UCSD-AML1 (cell line): ENCODE results near the gene TBCA.
A peak's percentile ranks its signal among the peaks of the same experiment; 100 is the strongest.
"Not testable (repeated sequence)": the region's sequence is repeated elsewhere in the genome, so short reads cannot be mapped to it uniquely, and the experiment has no call there.

Experiments used
- DNase-seq: peaks from one replicate; lab custom pipeline; 2025; ENCODE audit not compliant: unreplicated experiment; lab: John Stamatoyannopoulos, UW

Gene TBCA

GRCh38 chr5:77709993-77710685 lies 66.0 kb downstream of the TBCA start:
- DNase-seq: no peak

GRCh38 chr5:77709340-77709739 lies 66.8 kb downstream of the TBCA start:
- no peak for DNase-seq

DNA sequence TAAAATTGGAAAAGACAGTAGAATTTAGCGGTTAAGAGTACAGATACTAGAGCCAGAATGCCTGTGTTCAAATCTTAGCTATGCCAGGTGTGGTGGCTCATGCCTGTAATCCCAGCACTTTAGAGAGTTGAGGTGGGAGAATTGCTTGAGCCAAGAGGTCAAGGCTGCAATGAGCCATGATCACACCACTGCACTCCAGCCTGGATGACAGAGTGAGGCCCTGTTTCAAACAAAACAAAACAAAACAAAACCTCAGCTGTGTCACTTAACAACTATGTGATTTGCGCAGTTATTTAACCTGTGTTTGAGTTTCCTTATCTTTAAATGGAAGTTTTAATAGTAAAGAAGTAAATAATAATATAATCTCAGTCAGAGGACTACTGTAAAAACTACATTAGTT lies 68.3 kb downstream of the TBCA start:
- no peak for DNase-seq

- DNase-seq: not testable (repeated sequence)
Observed at GRCh38 chr5:77699569-77699968, 76.6 kb downstream of the TBCA start.

DNA sequence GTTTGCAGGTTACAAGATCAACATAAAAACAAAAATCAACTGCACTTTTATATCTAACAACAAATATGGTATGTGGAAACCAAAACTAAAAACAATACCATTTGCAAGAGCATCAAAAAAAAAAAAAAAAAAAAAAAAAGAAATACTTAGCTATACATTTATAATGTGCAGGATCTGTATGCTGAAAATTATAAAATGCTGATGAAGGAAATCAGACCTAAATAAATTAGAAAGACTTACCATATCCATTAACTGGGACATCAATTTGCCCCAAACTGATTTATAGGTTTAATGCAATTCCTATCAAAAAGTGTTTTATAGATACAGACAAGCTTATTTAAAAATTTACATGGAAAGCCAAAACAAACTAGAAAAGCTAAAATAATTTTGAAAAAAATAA lies 77.2 kb downstream of the TBCA start:
- DNase-seq: no peak

DNA sequence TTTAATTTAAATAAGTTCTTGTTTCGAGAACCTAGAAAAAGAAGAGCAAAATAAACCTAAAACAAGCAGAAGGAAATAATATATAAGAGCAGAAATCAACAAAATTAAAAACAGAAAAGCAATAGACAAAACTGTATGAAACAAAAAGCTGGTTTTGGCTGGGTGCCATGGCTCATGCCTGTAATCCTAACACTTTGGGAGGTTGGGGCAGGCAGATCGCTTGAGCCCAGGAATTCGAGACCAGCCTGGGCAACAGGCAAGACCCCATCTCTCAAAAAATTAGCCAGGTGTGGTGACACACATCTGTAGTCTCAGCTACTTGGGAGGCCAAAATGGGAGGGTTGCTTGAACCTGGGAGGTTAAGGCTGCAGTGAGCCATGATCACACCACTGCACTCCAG lies 78.4 kb downstream of the TBCA start:
- no peak for DNase-seq

DNA sequence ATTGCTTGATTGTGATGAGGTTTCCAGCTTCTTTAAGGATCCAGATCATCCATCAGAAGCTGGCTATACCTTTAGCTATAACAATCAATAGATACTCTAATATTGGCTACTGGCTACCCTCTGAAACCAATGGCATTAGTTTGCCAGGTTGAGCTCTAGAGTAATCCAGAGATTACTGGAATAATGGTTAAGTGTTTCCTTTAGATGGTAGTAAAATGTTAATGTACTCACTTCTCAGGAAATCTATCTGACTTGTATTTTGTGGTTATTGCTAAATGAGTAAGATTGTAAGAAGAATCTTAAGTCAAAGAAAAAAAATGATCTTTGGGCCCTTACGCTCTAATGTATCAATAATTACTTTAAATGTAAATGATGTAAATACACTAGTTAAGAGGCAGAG lies 80.0 kb downstream of the TBCA start:
- no peak for DNase-seq

DNA sequence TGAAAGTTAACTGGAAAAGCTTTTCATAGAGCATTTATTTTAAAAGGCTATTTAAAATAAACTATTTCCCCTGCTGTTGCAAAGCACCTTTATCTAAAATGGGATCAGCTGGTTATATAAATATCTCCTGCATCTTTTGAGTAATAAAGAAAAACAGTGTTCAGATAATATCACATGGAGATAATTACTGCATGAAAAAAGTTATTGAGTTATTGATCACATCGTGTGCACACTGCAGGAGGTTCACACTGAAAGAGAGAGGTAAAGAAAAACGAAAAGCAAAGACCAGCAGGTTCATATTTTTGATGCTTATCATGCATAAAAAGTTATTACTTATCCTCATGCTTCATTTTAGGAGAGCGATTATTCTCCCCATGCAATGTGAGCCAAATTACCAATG lies 82.2 kb downstream of the TBCA start:
- no peak for DNase-seq

- DNase-seq: no peak
Observed at GRCh38 chr5:77683171-77683732, 92.9 kb downstream of the TBCA start.

DNA sequence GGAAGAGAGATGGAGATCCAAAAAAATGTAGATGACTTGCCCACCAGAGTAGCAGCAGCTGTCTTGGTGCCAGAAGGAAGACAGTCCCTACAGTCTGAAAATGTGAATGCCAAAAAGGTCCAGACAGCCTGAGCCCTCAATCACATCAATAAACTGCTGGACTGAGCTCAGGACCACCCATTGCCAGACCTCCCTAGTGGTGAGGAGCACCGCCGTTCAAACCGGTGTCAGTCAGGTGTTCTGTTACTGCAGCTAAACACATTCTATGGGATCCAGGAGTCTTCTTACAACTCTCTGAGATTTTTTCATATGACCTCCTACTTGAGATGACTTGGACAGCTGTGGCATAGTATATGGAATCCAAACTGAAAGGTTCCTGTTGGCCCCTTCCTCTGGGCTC lies 105.6 kb downstream of the TBCA start:
- no peak for DNase-seq

- no peak for DNase-seq
Observed at GRCh38 chr5:77669677-77670076, 106.5 kb downstream of the TBCA start.

DNA sequence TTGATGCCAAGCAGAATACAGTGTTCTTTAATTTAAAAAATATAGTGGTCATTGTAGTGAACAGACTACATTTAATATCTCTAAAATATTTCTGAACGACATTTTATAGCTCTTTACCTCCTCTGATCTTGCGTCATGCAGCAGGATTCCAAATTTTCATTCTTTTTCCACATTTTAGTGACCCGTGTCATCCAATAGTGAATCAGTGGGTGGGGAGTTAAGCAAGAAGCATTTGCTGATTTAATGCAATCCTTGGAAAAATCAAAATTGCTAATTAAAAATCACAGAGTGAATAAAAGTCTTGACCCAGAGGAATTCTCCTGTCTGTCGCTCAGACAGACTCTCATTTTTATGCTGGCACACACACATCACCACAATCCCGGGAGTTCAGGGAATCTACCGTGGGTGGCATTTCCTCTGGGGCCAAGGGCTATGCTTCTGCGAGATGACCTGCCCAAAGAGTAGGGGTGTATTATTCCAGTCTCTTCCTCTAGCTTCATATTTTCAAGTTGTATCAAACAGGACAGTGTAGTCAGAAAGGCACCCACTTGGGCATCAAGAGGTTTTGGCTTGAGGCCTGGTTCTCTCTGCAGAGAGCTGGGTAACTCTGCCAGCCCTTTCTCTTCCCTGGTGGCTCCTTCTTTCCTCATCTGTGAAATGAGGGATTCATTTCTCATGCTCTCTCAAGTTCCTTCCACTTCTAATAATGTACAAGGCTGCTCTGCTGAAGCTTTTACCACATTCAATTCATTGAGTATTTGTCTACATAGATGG lies 112.9 kb downstream of the TBCA start:
- DNase-seq: no peak

- no peak for DNase-seq
Observed at GRCh38 chr5:77662635-77663034, 113.5 kb downstream of the TBCA start.

GRCh38 chr5:77658662-77659061 lies 117.5 kb downstream of the TBCA start:
- no peak for DNase-seq

DNA sequence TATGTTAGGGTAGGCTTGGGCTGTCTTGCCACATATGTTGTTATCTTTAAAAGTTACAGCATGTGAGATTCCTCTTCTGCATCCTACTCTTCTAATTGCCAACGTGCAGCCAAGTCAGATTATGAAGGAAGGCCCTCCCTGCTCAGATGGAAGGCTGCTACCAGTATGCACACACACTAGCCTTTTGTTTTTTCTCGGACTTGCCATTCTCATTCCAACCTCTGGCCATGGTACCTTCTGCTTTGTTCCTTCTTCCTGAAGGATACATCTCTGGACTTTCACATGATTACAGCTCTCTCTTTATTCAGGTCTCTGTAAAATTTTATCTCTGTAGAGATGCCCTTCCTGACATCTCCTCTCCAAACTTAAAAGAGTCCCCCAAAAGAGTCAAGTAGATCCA lies 124.8 kb downstream of the TBCA start:
- DNase-seq: no peak

DNA sequence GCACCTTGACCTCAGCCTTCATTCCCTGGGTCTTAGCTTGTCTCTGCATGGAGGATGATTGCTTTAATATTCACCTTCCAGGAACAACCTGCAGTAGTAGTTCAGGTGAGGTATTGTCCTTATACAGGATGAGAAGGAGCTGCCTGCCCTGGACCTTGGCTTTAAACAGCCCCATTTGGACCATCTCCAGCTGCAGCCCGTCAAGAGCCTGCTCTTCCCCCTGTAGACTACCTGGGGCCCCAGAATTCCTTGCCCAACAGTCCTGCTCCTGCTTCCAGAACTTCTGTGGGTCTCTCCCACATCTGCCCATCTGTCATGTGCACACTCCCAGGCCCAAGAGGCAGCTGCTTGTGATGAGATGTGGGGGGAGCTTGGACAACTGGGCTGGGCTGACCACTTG lies 125.5 kb downstream of the TBCA start:
- DNase-seq: no peak

DNA sequence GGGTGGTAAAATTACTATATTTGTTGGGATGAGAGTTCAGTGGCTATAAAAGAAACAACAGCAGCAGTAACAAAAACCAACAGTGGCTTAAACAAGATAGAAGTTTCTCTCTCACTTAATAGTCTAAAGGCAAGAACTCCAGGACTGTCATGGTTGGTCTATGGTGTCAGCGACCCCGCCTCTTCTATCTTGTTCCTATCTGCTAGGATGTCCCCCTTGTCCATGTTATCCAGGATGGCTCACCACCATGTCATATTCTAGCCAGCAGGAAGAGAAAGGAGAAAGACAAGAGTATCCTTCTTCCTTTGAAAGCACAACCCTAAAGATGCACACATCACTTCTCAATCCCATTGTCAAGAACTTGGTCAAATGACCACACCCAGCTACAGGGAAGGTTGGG lies 126.4 kb downstream of the TBCA start:
- no peak for DNase-seq

DNA sequence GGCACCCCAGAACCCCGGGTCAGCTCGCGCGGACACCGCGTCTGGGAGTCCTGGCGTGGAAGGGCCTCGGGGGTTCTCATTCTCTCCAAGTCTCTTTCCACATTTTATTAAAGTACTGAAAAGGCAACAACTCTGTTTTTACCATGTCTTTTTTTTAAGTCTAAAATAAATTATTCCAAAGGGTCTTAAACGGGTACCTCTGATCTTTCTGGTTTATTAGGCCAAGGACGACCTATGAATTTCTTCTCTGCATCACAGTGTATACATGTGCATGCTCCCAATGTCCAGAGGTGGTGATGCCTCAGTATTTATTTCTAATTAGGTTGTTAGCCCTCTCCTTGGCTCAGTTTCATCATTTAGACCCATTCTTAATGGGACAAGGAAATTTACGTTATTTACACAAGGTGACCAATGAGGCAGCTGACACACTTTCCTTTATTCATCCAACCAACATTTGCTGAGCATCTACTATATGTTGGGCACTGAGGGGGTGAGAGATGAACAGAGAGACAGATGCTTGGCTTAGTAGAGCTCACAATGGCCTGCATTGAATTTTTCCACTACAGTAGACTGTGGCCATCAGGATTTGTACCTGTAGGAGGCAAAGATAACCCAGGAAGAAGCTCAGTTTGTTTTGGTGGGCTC lies 130.0 kb downstream of the TBCA start:
- DNase-seq: no peak

- peak; percentile 53 for DNase-seq
Observed at GRCh38 chr5:77645158-77645994, 130.8 kb downstream of the TBCA start.

DNA sequence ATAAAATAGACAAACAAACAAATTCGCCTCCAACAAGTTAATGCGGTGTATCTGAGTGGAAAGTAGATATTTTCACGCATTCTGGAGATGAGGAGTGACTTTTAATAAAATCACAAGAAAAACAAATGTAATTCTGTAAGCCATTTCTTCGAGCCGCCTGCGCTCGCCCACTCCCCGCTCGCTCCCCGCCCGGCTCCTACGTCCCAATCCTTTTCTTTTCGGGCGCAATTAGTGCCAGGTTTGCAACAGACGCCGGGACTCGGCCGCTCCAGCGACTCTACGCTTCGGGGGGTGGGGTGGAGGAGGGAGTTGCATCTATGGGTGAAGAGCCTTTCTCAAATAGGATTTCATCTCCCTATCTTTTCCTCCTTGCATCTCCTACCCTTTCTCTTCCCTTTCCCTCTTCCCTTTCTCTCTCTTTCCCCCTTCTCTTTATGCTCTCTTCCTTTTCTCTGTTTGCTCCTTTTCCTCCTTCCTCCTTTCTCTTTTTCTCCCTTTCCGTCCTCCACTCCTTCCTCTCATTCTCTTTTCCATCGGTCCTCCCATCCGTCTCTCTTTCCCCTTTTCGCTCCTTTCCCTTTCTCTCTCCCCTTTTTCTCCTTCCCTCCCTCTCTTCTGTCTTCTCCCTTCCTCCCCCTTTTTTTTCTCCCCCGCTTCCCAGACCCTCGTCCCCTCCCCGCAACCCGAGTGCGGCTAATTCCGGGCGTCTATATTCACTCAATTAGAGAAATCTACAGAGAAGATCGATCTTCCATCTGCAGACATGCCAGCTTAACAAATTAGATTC lies 131.6 kb downstream of the TBCA start:
- no peak for DNase-seq
